ENCODE measurements around the gene TNS3. TPM values are rescaled to one million over a fixed set of nuclear protein-coding genes. Genes with fewer than 3 reads are reported as not detected.

TNS3 gene
- total and polyA plus RNA-seq, 2 donors (not counting 3 experiments of a cell fraction or from before 2014, with no cell fraction given), result 10.4 to 45.1 TPM

DNA sequence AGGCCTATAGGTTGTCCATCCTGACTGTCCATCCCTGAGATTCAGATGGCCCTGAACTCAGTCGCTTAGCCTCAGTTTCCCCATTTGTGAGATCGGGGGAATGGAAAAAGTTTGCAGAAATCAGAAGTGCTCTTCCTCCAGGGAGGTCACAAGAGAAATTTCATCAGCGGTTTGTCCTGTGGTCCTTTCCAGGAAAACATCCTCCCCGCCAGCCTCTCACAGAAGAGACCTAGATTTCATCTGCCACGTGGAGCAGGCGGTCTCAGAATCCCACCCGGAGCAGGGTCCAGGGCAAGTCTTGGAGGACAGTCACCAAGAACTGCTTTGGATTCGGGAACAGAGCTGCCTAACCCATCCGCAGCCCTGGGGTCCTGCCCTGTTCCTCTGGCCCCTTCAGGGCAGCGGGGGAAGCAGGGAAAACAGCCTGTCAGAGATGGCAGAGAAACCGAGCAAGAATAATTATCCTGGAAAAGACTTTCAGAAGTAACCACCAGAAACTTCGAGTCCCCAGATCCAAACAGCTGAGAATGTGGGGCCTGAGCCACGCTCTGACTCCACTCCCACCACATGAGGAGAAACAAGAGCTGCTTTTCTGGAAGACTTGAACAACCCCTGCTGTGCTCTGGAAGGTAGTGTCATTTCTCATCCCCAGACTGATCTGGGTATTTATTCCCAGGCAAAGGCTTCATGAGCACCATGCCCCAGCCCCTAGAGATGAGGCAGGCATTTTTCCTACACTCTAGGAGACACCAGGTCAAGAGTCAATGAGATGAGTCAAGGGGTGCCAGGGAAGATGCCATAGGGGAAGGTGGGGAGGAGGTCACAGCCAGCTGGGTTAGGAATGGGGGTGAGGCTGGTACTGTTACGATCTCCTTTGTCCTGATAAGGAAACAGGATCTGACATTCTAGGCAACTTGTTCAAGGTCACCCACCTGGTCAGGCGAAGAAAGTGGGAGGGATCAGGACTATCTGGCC is 1.1 kb upstream of the TNS3 start:
- dilution Hi-C loops (cut with MboI; ENCODE audit: extremely low pct_ligation_motif_present, low sequenced_read_pairs) (no loop called here), intact Hi-C loops (cut with micrococcal nuclease) (loop anchor here (2.0 to 10.0 kb wide), 3 partner anchors 130 to 318 kb away; no protein-coding TSS in a partner anchor)
- peaks cover 18% of the 10 kb centered on the region for H3K4me1 ChIP-seq (ENCODE audit: control insufficient read depth, extremely low read depth, insufficient read depth, low read length)
- no peak for DNase-seq (ENCODE audit: low read depth, low spot score)
- CTCF ChIA-PET, result interaction anchor here (0.9 to 2.0 kb wide), 4 partner anchors 8 to 148 kb away, joined by 3 to 10 read pairs (median 5); no protein-coding TSS in a partner anchor
- no peaks in the 10 kb centered on the region for H4K20me1 ChIP-seq (replicated peaks; ENCODE audit: control insufficient read depth, extremely low read depth, insufficient read depth, low read length)
- POLR2A ChIA-PET, result no interaction called here
- H3K9ac ChIP-seq (replicated peaks; ENCODE audit: extremely low read depth, insufficient read depth, low read length), result no peak overlapping the region
- no peak overlapping the region for H3K4me2 ChIP-seq (ENCODE audit: insufficient read depth, low read length)
- no peak overlapping the region for H2AFZ ChIP-seq (ENCODE audit: low read depth, low read length)
- no peaks in the 10 kb centered on the region for H3K36me3 ChIP-seq (ENCODE audit: control insufficient read depth in 2 of 2, extremely low read depth in 1 of 2, insufficient read depth in 2 of 2, low read length in 2 of 2)
- H3K79me2 ChIP-seq (ENCODE audit: control insufficient read depth, insufficient read depth, low read length), result no peaks in the 10 kb centered on the region
- H3K9me1 ChIP-seq (replicated peaks; ENCODE audit: control insufficient read depth, extremely low read depth, insufficient read depth, low read length), result no peaks in the 10 kb centered on the region
- TF ChIP-seq GATA2 (IDR thresholded peaks at IDR 0.05; ENCODE audit: insufficient read depth, insufficient read length, low read depth, low read length) (no peak), EZH2 (IDR thresholded peaks at IDR 0.05; ENCODE audit: borderline replicate concordance, low read depth, low read length, severe bottlenecking) (no peak), FOS (IDR thresholded peaks at IDR 0.05; ENCODE audit: borderline replicate concordance, insufficient read depth, low read length) (no peak), POLR2AphosphoS5 (IDR thresholded peaks at IDR 0.05; ENCODE audit: insufficient read depth, low read depth, low read length) (no peak), JUN (IDR thresholded peaks at IDR 0.05; ENCODE audit: borderline replicate concordance, insufficient read depth, insufficient read length, low read depth) (no peak), MYC (IDR thresholded peaks at IDR 0.05; ENCODE audit: low read depth, low read length) (no peak), POLR2A (IDR thresholded peaks at IDR 0.05; ENCODE audit: low read depth, low read length) (no peak)
- TF ChIP-seq, protein P1, sequence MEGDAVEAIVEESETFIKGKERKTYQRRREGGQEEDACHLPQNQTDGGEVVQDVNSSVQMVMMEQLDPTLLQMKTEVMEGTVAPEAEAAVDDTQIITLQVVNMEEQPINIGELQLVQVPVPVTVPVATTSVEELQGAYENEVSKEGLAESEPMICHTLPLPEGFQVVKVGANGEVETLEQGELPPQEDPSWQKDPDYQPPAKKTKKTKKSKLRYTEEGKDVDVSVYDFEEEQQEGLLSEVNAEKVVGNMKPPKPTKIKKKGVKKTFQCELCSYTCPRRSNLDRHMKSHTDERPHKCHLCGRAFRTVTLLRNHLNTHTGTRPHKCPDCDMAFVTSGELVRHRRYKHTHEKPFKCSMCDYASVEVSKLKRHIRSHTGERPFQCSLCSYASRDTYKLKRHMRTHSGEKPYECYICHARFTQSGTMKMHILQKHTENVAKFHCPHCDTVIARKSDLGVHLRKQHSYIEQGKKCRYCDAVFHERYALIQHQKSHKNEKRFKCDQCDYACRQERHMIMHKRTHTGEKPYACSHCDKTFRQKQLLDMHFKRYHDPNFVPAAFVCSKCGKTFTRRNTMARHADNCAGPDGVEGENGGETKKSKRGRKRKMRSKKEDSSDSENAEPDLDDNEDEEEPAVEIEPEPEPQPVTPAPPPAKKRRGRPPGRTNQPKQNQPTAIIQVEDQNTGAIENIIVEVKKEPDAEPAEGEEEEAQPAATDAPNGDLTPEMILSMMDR (IDR thresholded peaks at IDR 0.05; ENCODE audit: extremely low read depth in 1 of 2, insufficient read depth in 1 of 2, low read depth in 1 of 2, low read length in 2 of 2), result no peak
- TF ChIP-seq, protein P2, sequence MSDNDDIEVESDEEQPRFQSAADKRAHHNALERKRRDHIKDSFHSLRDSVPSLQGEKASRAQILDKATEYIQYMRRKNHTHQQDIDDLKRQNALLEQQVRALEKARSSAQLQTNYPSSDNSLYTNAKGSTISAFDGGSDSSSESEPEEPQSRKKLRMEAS (IDR thresholded peaks at IDR 0.05; ENCODE audit: insufficient read depth, insufficient read length), result no peak
- no peaks in the 10 kb centered on the region for H3K9me3 ChIP-seq (replicated peaks; ENCODE audit: control insufficient read depth, insufficient read depth, low read length)
- FAIRE-seq, result no peak
- H3K27ac ChIP-seq (ENCODE audit: insufficient read depth, low read depth, low read length), result no peak overlapping the region
- no peak overlapping the region for H3K4me3 ChIP-seq (replicated peaks in 1 of 3; ENCODE audit: insufficient read depth in 1 of 3, low read depth in 1 of 3, low read length in 3 of 3)
- peaks cover 6 to 8% of the 10 kb centered on the region in 2 experiments for H3K27me3 ChIP-seq (ENCODE audit: control insufficient read depth in 2 of 2, insufficient read depth in 2 of 2, low read length in 2 of 2)
- BruUV-seq (replicated peaks), result no TSS peak

Measured in endothelial cell of umbilical vein (primary cell).